ENCODE results near the gene LAMA2.

Gene LAMA2

DNA sequence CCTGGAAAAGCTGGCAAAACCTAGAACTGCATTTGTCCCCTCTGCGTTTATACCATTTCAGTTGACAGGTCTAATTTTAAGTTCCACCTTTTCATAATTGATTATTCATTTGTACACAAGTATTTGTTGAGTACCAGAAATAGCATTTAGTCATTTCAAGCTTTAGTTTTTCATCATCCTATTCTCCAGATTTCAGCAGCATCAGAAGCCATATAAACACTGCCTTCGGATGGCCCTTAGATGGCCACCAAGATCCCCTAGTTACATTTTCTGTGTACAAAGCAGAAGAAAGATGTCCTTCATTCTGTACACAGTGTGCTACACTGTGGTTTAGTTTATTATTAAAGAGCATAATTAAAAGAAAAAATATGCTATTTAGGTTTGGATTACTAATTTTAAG lies 131.4 kb downstream of the LAMA2 start:
- DNase-seq (ENCODE audit: low read depth), result no peak

DNA sequence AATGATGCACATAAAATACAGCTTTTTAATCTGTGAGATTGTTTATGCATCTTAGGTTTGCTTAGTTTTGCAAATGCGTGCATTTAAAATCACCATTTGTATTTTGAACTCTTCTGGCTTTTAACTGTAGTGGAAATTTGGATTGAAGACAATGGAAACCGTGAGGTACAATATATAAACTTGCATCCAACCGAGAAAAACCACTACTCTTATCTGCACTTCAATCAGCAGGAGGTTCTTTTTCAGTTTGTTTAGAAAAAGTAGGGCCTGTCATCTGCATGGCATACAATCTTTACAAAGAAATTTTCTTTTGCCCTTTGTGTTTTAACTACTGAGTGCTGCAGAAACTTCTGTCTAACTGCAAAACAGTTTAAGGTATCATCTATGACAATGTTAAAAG lies 132.8 kb downstream of the LAMA2 start:
- TF ChIP-seq, protein P1, sequence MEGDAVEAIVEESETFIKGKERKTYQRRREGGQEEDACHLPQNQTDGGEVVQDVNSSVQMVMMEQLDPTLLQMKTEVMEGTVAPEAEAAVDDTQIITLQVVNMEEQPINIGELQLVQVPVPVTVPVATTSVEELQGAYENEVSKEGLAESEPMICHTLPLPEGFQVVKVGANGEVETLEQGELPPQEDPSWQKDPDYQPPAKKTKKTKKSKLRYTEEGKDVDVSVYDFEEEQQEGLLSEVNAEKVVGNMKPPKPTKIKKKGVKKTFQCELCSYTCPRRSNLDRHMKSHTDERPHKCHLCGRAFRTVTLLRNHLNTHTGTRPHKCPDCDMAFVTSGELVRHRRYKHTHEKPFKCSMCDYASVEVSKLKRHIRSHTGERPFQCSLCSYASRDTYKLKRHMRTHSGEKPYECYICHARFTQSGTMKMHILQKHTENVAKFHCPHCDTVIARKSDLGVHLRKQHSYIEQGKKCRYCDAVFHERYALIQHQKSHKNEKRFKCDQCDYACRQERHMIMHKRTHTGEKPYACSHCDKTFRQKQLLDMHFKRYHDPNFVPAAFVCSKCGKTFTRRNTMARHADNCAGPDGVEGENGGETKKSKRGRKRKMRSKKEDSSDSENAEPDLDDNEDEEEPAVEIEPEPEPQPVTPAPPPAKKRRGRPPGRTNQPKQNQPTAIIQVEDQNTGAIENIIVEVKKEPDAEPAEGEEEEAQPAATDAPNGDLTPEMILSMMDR (IDR thresholded peaks at IDR 0.05; ENCODE audit: insufficient read depth, low read depth, low read length, missing control alignments), result no peak
- H3K4me3 ChIP-seq (ENCODE audit: low read length), result no peak overlapping the region
- DNase-seq (ENCODE audit: low read depth), result no peak

More for the DNA sequence above, 131.4 kb downstream of the LAMA2 start:
- no peak overlapping the region for H3K4me3 ChIP-seq (ENCODE audit: low read length)
- TF ChIP-seq, protein P1 (IDR thresholded peaks at IDR 0.05; ENCODE audit: insufficient read depth, low read depth, low read length, missing control alignments), result no peak

DNA sequence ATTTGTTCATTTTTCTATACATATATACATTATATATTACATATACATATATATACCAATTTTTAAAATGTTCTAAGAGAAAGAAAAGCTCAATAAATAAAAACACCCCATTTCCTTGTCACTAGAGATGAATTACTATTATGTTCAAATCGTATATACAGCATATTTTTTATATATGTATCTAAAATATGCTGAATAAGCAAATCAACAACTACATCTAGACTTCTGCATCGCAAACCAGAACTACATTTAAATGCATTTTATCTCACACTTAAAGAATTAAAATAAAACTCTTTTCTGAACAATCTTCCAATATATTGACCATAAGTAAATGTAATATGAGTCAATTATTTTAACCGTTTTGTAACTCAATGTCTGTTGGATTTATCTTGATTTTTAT lies 133.9 kb downstream of the LAMA2 start:
- TF ChIP-seq, protein P1 (IDR thresholded peaks at IDR 0.05; ENCODE audit: insufficient read depth, low read depth, low read length, missing control alignments), result no peak
- H3K4me3 ChIP-seq (ENCODE audit: low read length), result no peak overlapping the region
- no peak for DNase-seq (ENCODE audit: low read depth)

DNA sequence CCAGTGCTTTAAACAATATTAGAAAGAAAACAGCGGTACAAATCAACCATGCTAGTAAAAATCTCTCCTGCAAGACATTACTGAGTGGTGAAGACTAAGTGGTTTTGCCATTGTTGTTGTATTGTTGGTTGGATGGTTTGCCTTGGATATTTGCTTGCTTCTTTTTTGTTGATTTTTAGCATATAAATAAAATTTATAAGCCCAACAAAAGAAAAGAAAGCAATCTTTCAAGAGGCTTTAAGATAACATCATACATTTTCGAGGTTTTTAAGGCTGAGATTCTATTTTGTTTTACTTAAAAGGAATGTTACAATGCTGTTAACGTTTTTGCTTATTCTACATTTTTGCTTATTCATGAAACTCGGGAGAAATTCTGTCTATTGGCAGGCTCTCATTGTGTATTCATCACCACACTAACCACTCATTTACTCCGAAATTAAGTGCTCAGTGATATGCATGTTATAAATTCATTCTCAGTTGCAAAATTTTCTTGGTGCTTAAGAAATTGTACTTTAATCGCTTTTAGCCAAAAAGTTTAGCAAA lies 139.1 kb downstream of the LAMA2 start:
- DNase-seq (ENCODE audit: low read depth), result no peak
- H3K4me3 ChIP-seq (ENCODE audit: low read length), result no peak overlapping the region
- TF ChIP-seq, protein P1 (IDR thresholded peaks at IDR 0.05; ENCODE audit: insufficient read depth, low read depth, low read length, missing control alignments), result no peak

DNA sequence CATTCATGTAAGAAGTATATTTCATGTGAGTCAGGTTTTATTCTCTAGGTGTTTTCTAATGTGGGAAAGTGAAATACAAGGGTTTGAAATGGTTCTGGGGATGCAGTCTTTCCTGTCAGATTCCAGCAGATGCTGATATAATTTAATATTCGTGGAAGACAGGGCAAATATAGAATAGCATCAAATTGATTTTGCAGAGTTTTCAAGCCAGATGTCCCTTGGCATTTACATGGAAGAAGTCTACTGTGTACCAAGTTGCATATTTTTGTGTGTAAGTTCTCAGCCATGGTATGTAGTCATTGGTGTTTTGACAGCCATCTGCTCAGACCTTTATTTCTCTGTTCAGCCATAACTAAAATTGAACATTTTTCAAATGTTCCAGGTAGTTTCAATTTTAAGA lies 143.7 kb downstream of the LAMA2 start:
- TF ChIP-seq, protein P1 (IDR thresholded peaks at IDR 0.05; ENCODE audit: insufficient read depth, low read depth, low read length, missing control alignments), result no peak
- H3K4me3 ChIP-seq (ENCODE audit: low read length), result no peak overlapping the region
- DNase-seq (ENCODE audit: low read depth), result no peak

DNA sequence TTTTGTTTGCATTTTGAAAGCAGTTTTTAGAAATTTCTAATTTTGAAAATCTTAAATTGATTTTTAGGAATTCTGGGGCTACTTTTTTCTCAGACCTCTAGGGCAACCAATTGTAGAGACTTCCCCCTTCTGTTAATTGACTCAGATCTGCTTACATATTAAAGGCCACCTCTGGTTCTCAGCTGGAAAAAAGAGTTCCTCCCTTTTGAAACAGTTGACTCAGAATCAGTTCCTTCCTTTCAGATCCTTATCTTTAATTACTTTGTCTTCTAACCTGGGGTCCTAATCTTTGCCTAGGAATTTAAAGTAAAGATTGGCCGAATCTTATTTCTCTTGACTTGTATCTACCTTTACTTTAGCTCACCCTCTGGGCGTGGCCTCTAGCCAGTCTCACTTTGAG lies 146.8 kb downstream of the LAMA2 start:
- H3K4me3 ChIP-seq (ENCODE audit: low read length), result no peak overlapping the region
- no peak for DNase-seq (ENCODE audit: low read depth)
- TF ChIP-seq, protein P1 (IDR thresholded peaks at IDR 0.05; ENCODE audit: insufficient read depth, low read depth, low read length, missing control alignments), result no peak

DNA sequence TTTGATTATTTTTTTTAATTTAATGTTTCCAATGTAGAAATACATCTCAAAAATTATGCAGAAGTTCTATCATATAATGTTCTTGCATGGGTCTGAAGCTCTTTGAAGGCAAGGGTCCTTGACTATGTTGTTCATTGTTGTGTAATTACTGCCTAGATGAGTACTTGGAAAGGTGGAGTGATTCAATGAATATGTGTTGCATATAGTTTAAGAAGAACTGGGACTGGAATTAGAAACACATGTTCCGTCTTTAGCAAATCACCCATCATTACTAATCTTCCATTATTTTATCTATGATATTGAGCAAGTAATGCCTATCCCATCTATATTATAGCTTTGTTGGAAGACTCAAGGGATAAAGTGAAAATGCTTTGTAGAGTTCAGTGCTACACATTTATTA lies 147.3 kb downstream of the LAMA2 start:
- no peak overlapping the region for H3K4me3 ChIP-seq (ENCODE audit: low read length)
- TF ChIP-seq, protein P1 (IDR thresholded peaks at IDR 0.05; ENCODE audit: insufficient read depth, low read depth, low read length, missing control alignments), result no peak
- DNase-seq (ENCODE audit: low read depth), result no peak

Data from epithelial cell of esophagus (primary cell).